Liver (tissue), 9 donors: ENCODE data around the gene ABHD18. TPM values are rescaled to one million over a fixed set of nuclear protein-coding genes. Genes with fewer than 3 reads are reported as not detected.

Source experiments
- DNase-seq: peaks from one replicate; pipeline ENCODE4 v3.0.0-alpha.2; 2017; ENCODE audit warnings: low spot score
- H3K27ac ChIP-seq, 2 donors: one replicate each; pipeline ENCODE4 v1.7.0; 2013; ENCODE audit warnings: inconsistent platforms in 2 of 2, low read length in 2 of 2, control low read depth in 1 of 2, low read depth in 1 of 2, mild to moderate bottlenecking in 1 of 2
- H3K27me3 ChIP-seq, 4 donors: one replicate each; pipeline versions ENCODE4 v1.6.1 to v1.7.0; 2013; ENCODE audit warnings: low read length in 3 of 4, inconsistent platforms in 1 of 4, mild to moderate bottlenecking in 1 of 4, moderate library complexity in 1 of 4; ENCODE audit not compliant: control insufficient read depth in 4 of 4, insufficient read depth in 4 of 4
- H3K36me3 ChIP-seq, 4 donors: one replicate each; pipeline versions ENCODE4 v1.6.1 to v1.7.0; 2013; ENCODE audit warnings: low read length in 3 of 4, mild to moderate bottlenecking in 3 of 4, low read depth in 1 of 4, moderate library complexity in 1 of 4; ENCODE audit not compliant: control insufficient read depth in 4 of 4, insufficient read depth in 3 of 4
- H3K4me1 ChIP-seq, 4 donors: one replicate each; pipeline versions ENCODE4 v1.6.1 to v1.7.0; 2013; ENCODE audit warnings: low read length in 3 of 4, mild to moderate bottlenecking in 3 of 4, moderate library complexity in 1 of 4; ENCODE audit not compliant: control insufficient read depth in 4 of 4, insufficient read depth in 4 of 4
- H3K4me3 ChIP-seq, 3 donors: one replicate each; pipeline versions ENCODE4 v1.6.1 to v1.7.0; 2013; ENCODE audit warnings: low read length in 3 of 3, control low read depth in 1 of 3, low read depth in 1 of 3, mild to moderate bottlenecking in 1 of 3
- H3K9ac ChIP-seq, 2 donors: one replicate each; pipeline ENCODE4 v1.7.0; 2013; ENCODE audit warnings: low read length in 2 of 2, mild to moderate bottlenecking in 2 of 2, moderate library complexity in 2 of 2, control low read depth in 1 of 2, low read depth in 1 of 2
- H3K9me3 ChIP-seq, 4 donors: one replicate each; pipeline versions ENCODE4 v1.6.1 to v1.7.0; 2013; ENCODE audit warnings: low read length in 3 of 4; ENCODE audit not compliant: control insufficient read depth in 4 of 4
- ATF3 ChIP-seq: IDR thresholded peaks from 2 replicates; pipeline ENCODE4 v1.6.1; 2016; ENCODE audit warnings: antibody characterized with exemption
- CTCF ChIP-seq: fragments of 150-350 bp; IDR thresholded peaks from 2 replicates; pipeline ENCODE4 v1.5.1; 2017; ENCODE audit warnings: improper control_type of control experiment, low read depth, low read length; ENCODE audit not compliant: missing input control
- EGR1 ChIP-seq, 2 donors: IDR thresholded peaks; 2 replicates each; pipeline ENCODE4 v1.6.1; 2016 to 2018; ENCODE audit warnings: antibody characterized with exemption in 2 of 2, low read depth in 2 of 2
- FOXA1 ChIP-seq: IDR thresholded peaks from 2 replicates; pipeline ENCODE4 v1.6.1; 2016; ENCODE audit warnings: antibody characterized with exemption
- GABPA ChIP-seq, 2 donors: IDR thresholded peaks in 1 of 2; conservative IDR thresholded peaks in 1 of 2; 2 replicates each; pipeline ENCODE4 v1.6.1; 2016; ENCODE audit warnings: antibody characterized with exemption in 2 of 2, mild to moderate bottlenecking in 1 of 2, moderate library complexity in 1 of 2
- HNF4A ChIP-seq, 2 donors: conservative IDR thresholded peaks; 2 replicates each; pipeline ENCODE4 v1.6.1; 2016; ENCODE audit warnings: antibody characterized with exemption in 2 of 2, mild to moderate bottlenecking in 2 of 2
- MAX ChIP-seq: IDR thresholded peaks from 2 replicates; pipeline ENCODE4 v1.6.1; 2016; ENCODE audit warnings: antibody characterized with exemption
- NR2F2 ChIP-seq: IDR thresholded peaks from 2 replicates; pipeline ENCODE4 v1.6.1; 2016; ENCODE audit warnings: antibody characterized with exemption
- RAD21 ChIP-seq, 2 donors: IDR thresholded peaks; 2 replicates each; pipeline ENCODE4 v1.6.1; 2016; ENCODE audit warnings: antibody characterized with exemption in 2 of 2, mild to moderate bottlenecking in 2 of 2
- REST ChIP-seq: IDR thresholded peaks from 2 replicates; pipeline ENCODE4 v1.6.1; 2016; ENCODE audit warnings: antibody characterized with exemption, mild to moderate bottlenecking
- RXRA ChIP-seq, 2 donors: IDR thresholded peaks; 2 replicates each; pipeline ENCODE4 v1.6.1; 2017 to 2018; ENCODE audit warnings: antibody characterized with exemption in 2 of 2, mild to moderate bottlenecking in 1 of 2
- SP1 ChIP-seq: IDR thresholded peaks from 2 replicates; pipeline ENCODE4 v1.6.1; 2018; ENCODE audit warnings: antibody characterized with exemption, mild to moderate bottlenecking
- TAF1 ChIP-seq: conservative IDR thresholded peaks from 2 replicates; pipeline ENCODE4 v1.6.1; 2016; ENCODE audit warnings: antibody characterized with exemption, mild to moderate bottlenecking
- YY1 ChIP-seq: IDR thresholded peaks from 2 replicates; pipeline ENCODE4 v1.6.1; 2016; ENCODE audit warnings: antibody characterized with exemption, mild to moderate bottlenecking
- ZBTB33 ChIP-seq: IDR thresholded peaks from 2 replicates; pipeline ENCODE4 v1.6.1; 2016; ENCODE audit warnings: antibody characterized with exemption
- WGBS: extraction: QIAGEN DNeasy Blood & Tissue Kit; methylation state at CpG from one replicate; pipeline ENCODE4 v1.1.7; 2013; 5-methylcytosine and 5-hydroxymethylcytosine counted together
- polyA plus RNA-seq, 2 donors: library from polyadenylated mRNA; stranded (reverse) in 1 of 2; unstranded in 1 of 2; fragments of 200-250 nt in 1 of 2; fragments of >200 nt in 1 of 2; fragmentation: Nextera tagmentation in 1 of 2; extraction: Ambion mirVana in 1 of 2; gene quantifications; one replicate each; pipeline versions ENCODE4 v1.2.1 to v1.2.3, GENCODE V29; 2013 to 2015
- total RNA-seq, 2 donors: library from RNA; depleted of rRNA; stranded (reverse); fragments of >200 nt; gene quantifications; one replicate each; pipeline ENCODE4 v1.2.3, GENCODE V29; 2014
- donor health status: healthy.
- donor health status: healthy.
- donor health status: healthy.
- donor health status: healthy.
- donor health status: healthy.

ABHD18 gene
- total and polyA plus RNA-seq, 4 donors = 3.9 to 14.1 (median 8.5) TPM

GRCh38 chr4:128060121-128060698 is 95.0 kb downstream of the ABHD18 start (continued):
- TF ChIP-seq CTCF (no peak), ATF3 (no peak), FOXA1 (no peak), SP1 (no peak), MAX (peak; percentile 57), RXRA (IDR thresholded peaks at IDR 0.05) (no peak), EGR1 (IDR thresholded peaks at IDR 0.05; ENCODE audit: low read depth in 2 of 2) (no peak), GABPA (IDR thresholded peaks at IDR 0.05 in 1 of 2, conservative IDR thresholded peaks at IDR 0.05 in 1 of 2) (no peak), RAD21 (IDR thresholded peaks at IDR 0.05) (peak; percentile 6 to 24), HNF4A (conservative IDR thresholded peaks at IDR 0.05) (peak; percentile 61 to 76)

- peaks cover 2 to 15% (median 12%) of the 10 kb centered on the region in 4 donors for H3K4me1 ChIP-seq
- no peak for TF ChIP-seq CTCF
- TF ChIP-seq ZBTB33 = peak; percentile 86
- peak; percentile 20 for TF ChIP-seq YY1
- TF ChIP-seq TAF1 = peak; percentile 55
- TF ChIP-seq ATF3 = no peak
- peak; percentile 37 for TF ChIP-seq REST
- peak; percentile 11 to 42 for TF ChIP-seq RXRA (IDR thresholded peaks at IDR 0.05)
- no peak for TF ChIP-seq HNF4A (conservative IDR thresholded peaks at IDR 0.05)
- peak; percentile 47 for TF ChIP-seq SP1
- no peak for TF ChIP-seq NR2F2
Observed at GRCh38 chr4:128060699-128061565, 95.7 kb downstream of the ABHD18 start, which contains the start of gene LARP1B. TSS of gene LARP1B (plus strand) at chr4:128061312. CDS start at chr4:128074952, 13,640 bp downstream.

More at GRCh38 chr4:128060699-128061565, 95.7 kb downstream of the ABHD18 start, which contains the start of gene LARP1B:
- Histone ChIP-seq H3K27ac (peak within 1 kb of the TSS; percentile 99), H3K27me3 (no peaks in the 10 kb centered on the region), H3K9me3 (no peaks in the 10 kb centered on the region), H3K36me3 (no peaks in the 10 kb centered on the region), H3K9ac (peak within 1 kb of the TSS; percentile 86 to 96), H3K4me3 (peak within 1 kb of the TSS; percentile 88 to 96 (median 95))
- peak; percentile 96 for DNase-seq
- under 1% methylated on average over 112 of the region's 112 CpGs for WGBS
